GM18511 (cell line): Measurements from ENCODE around the gene HAPLN2.
"Not testable (repeated sequence)": the region's sequence is repeated elsewhere in the genome, so short reads cannot be mapped to it uniquely, and the experiment has no call there.

Source experiments
- ATAC-seq: cut with Tn5 transposase; IDR thresholded peaks from one replicate; pipeline ENCODE4 v1.9.1; 2021; ENCODE audit warnings: mild to moderate bottlenecking, moderate library complexity; ENCODE audit not compliant: unreplicated experiment

HAPLN2 gene

DNA sequence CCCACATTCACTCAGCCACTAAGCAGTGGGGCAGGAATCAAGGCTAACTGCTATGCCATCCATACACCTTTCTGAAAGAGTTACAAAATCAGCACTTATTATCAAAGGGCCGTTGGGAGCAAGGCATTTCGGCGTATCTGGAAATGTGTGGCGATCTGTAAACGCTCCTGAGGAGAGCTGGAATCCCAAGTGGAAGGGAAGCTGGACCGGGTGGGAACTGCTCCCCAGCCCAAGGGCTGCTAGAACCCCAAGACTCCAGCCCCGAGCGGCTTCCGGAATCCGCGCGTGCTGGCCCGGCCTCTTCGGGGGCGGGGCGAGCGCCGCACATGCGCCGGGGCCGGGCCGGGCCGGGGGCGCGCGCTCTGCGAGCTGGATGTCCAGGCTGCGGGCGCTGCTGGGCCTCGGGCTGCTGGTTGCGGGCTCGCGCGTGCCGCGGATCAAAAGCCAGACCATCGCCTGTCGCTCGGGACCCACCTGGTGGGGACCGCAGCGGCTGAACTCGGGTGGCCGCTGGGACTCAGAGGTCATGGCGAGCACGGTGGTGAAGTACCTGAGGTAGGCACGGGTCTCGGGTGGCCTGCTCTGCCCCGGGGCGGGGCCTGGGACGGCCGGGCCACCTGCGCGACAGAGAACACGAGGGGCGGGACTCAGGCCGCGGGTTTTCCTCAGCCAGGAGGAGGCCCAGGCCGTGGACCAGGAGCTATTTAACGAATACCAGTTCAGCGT is 27.6 kb upstream of the HAPLN2 start, which contains the start of gene NAXE:
Gene NAXE (plus strand): TSS at position 345 of the 726 bp plus-strand sequence. CDS start 29 bp downstream, at position 374.
- ATAC-seq = peak; percentile 94

DNA sequence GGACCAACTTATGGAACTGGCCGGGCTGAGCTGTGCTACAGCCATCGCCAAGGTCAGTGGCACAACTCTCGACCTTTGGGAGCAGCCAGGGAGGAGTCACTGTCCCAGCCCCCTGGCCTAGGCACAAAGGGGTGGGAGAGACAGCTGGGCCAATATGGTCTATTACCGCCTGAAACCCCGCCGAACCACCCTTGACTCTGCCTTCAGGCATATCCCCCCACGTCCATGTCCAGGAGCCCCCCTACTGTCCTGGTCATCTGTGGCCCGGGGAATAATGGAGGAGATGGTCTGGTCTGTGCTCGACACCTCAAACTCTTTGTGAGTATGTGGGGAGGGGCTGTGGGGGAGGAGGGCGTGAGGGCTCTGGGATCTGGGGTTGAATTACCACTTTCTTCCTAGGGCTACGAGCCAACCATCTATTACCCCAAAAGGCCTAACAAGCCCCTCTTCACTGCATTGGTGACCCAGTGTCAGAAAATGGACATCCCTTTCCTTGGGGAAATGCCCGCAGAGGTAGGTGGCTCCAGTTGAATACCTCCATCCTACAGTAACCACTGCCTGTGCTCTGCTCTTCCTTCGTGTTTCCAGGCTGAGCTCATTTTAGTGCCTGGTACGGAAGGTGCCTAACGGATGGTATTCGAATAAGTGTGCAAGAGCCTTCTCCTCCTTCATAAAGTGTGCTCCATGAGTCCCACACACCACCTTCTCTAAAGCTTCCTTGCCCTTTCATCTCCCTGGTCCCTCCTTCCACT is 26.9 kb upstream of the HAPLN2 start:
- no peak for ATAC-seq

DNA sequence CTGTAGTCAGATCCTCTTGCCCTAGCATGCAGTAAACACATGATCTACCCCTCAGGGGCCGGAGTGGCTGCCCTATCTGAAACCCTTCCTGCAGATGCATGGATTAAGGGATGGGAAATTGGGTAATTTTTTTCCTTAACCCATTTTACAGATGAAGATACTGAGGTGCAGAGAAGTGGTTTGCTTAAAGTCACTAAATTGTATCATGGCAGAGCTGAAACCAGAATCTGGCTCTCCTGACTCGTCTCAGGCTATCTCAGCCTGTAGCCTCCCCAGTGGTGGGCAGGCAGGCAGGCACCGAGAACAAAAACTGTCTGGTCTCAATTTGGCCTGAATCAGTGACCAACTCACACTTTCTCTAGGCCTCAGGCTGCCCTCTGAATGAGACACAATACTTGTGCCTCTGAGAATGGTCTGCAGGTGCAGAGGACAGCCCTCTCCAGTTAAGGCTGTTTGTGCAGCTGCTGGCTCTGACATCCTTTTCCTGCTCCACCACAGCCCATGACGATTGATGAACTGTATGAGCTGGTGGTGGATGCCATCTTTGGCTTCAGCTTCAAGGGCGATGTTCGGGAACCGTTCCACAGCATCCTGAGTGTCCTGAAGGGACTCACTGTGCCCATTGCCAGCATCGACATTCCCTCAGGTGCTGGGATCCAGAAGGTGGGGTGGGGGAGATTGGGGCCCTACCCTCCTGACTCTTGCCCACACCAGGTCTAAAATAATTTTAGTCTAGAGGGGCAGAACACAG is 26.1 kb upstream of the HAPLN2 start:
- no peak for ATAC-seq

DNA sequence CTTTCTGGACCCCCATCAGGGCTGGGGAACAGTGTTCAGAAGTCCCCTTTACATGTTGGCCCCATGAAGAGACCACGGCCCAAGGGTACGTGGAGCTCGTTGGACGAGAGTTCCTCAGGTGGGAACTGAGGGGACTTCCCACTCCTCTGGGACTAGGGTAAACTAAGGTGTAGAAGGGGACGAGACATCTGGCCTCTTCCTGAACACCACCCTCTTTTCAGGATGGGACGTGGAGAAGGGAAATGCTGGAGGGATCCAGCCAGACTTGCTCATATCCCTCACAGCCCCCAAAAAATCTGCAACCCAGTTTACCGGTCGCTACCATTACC is 25.6 kb upstream of the HAPLN2 start:
- ATAC-seq = no peak

DNA sequence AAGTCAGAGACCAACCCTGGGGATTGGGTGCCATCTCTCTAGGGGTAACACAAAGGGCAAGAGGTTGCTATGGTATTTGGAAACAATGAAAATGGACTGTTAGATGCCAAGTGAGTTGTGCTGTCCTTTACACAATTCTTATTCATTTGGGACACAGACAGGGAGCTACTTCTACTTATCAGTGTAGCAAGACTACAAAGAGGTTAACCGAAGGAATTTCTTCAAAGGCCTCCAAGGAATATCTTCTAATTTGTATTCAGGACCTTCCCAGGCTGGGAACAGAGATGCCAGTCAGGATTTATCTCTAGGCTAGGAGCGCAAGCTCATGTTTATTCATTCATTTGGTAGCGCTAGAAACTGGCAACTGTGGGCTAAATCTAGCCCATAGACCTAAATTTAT is 25.0 kb upstream of the HAPLN2 start:
- ATAC-seq = no peak

DNA sequence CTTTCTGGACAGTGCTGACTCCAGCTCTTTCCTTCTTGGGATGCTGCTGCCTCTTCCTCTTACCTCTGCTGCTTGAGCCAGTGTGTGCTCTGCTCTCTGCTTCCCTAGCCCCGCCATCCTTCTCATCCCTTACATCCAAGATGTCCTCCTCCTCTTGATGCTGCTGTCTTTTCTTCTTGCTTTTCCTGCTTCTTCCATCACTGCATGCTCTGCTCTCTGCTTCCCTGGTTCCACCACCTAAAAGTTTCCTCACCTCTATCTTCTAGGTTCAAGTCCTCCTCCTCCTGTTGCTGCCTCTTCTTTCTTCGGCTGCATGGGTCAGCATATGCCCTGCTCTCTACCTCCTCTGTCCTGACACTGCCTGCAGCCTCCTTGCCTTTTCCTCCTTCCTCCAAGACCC is 24.2 kb upstream of the HAPLN2 start:
- ATAC-seq = no peak

DNA sequence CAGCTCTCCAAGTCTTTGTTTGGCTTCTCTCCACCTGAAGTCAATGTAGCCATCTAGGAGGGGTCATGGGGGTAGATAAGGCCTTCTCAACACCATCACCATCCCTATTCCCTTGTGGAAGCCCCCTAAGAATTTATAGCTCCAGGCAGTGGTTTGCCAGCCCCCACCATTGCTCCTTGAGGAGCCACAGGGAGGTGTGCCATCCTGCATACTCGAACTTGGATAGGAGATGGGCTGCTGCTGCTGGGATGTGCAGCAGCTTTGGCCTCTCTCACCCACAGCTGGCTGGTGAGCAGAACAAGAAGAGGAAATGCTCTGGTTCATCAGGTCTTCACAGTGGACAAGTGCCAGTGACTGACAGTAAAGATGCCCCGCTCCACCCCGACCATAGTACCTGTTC is 22.8 kb upstream of the HAPLN2 start:
- ATAC-seq = no peak

DNA sequence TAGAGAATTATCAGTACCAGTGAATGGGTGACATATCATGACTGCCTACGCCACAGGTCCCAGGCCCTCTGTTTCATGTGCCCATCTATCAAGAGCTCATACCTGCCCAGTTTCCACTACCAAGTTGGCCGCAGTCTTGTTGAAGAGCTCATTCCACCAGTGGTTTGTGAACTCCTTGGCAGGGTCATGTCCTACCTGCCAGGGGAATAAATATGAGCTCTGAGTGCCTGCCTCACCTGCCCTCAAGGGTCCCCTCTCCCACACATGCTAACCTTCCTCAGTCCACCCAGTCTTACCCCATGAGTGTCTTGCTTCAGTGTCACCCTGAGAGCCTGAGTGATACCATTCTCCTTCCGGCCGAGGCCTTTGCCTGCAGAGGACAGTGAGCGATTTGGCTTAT is 21.1 kb upstream of the HAPLN2 start:
- ATAC-seq = no peak

DNA sequence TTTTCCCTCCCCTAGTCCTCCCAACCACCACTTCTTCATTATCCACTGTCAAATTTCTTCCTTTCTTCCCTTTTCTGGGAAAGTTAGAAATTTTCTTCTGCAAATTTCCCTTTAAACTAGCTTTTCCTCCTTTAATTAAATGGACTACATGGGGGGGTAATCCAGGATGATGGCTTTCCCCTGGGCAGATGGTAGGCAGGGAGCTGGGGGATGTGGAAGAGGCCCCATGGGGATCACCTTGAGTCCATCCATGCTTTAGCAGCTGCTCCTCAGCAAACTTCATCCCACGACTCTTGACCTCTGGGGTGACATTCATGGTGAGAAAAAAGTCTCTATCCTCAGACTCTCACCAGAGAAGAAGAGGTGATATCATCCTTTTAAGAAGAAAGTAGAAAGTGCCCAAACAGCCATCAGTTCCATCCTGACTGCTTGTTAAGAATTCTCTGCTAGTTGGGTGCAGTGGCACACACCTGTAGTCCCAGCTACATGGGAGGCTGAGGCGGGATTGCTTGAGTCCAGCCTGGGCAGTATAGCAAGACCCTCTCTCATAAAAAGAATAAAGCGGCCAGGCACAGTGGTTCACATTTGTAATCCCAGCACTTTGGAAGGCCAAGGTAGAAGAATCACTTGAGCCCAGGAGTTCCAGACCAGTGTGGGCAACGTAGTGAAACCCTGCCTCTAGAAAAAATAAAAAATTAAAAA is 20.3 kb upstream of the HAPLN2 start:
- no peak for ATAC-seq

DNA sequence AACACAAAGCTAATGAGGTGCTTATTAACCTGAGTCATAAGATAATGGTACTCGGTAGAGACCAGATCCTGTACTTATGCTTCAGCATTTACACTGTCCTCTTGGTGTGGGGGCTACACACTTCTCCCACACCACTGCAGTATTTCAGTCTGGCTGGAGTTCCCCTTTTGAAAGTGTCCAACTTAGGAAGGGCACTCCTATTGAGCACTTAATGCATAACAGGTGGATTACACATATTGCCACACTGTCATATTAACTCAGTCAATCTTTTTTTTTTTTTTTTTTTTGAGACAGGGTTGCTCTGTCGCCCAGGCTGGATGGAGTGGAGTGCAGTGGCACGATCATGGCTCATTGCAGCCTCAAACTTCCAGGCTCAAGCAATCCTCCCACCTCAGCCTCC is 19.4 kb upstream of the HAPLN2 start:
- peak; percentile 47 for ATAC-seq

DNA sequence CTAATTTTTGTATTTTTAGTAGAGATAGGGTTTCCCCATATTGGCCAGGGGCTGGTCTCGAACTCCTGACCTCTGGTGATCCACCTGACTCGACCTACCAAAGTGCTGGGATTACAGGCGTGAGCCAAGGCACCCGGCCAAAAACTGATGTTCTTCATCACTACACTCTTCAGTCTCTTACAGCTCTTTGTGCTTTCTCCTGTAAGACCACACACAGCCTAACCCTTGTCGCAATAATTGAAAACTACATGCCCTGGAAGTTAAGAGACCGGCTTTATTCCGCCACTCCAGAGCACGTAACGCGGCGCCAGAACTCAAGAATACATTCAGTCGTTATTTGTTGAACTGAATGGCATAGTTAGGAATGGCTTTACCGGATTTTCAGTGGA is 18.5 kb upstream of the HAPLN2 start:
- ATAC-seq = no peak

DNA sequence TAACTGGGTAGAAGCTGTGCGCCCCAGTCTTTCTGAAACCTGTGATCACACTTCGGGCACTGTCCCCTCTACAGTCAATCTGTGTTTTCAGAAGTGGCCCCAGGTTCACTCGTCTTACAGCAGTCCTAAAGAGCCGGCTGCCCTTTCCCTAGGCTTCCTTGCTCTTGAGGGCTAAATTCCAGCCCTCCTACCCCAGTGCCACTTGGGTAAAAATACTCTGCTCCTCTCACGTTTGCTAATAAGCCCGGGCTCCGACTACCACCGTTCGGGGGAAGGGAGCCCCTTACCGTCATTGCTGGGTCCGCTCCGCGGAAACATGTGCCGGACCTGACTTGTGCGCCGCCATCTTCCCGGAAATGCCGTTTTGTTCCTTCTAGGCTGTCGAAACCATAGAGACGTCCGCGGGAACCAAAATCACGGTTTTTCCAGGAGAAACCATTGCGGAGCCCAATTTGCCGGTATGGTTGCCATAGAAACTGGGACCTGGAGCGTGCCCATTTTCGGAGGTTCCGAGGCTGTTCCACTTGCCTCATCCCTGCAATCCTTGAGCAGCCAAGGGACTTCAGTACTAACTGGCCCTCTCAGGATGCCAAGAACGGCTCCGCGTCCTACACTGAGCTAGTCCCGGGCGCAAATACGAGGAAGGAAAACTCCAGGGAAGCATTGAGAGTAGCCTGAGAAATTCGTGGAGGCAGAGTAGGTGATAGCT is 17.9 kb upstream of the HAPLN2 start, which contains the start of gene GPATCH4:
Gene GPATCH4 (minus strand): TSS at position 358 of the 709 bp plus-strand sequence.
- peak; percentile 76 for ATAC-seq

DNA sequence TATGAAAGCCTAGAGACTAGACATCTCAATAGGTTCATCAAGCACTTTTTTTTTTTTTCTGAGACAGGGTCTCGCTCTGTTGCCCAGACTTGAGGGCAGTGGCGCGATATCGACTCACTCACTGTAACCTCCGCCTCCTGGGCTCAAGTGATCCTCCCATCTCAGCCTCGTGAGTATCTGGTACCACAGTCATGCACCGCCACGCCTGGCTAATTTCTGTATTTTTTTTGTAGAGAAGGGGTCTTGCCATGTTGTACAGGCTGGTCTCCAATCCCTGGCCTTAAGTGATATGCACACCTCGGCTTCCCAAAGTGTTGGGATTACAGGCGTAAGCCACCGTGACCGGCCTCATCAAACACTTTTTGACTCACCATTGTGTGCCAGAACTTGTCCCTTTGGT is 17.3 kb upstream of the HAPLN2 start:
- peak; percentile 27 for ATAC-seq

DNA sequence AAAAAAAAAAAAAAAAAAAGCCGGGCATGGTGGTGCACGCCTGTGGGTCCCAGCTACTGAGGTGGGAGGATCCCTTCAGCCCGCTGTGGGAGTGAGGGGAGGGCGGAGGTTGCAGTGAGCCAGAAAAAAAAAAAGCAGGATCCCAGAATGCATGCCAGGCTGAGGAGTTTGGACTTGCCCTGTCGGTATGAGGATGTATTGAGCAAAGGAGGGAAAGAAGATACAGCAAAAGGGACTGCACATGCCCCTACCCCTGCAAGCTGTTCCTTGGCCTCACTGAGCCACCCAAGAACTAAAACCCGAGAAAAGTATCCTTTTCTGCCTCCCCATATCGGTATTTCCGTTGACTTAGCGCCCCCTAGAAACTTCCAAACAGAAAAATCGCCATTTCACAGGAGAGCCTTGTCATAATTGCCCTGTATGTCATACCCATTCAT is 16.6 kb upstream of the HAPLN2 start:
- ATAC-seq = no peak

DNA sequence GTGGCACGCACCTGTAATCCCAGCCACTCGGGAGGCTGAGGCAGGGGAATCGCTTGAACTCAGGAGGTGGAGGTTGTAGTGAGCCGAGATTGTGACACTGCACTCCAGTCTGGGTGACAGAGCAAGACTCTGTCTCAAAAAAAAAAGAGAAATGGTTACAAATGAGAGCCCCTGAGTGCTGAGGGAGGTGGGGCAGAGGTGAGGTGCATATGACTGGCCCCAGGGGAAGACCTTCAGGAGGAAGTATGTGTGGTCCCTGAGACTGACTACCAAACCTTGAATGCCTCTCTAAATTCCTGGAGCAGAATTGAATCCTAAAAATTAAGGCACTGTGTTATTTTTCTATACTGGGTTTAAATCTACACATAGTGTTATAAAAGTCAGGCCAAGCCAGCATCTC is 11.9 kb upstream of the HAPLN2 start:
- not testable (repeated sequence) for ATAC-seq

DNA sequence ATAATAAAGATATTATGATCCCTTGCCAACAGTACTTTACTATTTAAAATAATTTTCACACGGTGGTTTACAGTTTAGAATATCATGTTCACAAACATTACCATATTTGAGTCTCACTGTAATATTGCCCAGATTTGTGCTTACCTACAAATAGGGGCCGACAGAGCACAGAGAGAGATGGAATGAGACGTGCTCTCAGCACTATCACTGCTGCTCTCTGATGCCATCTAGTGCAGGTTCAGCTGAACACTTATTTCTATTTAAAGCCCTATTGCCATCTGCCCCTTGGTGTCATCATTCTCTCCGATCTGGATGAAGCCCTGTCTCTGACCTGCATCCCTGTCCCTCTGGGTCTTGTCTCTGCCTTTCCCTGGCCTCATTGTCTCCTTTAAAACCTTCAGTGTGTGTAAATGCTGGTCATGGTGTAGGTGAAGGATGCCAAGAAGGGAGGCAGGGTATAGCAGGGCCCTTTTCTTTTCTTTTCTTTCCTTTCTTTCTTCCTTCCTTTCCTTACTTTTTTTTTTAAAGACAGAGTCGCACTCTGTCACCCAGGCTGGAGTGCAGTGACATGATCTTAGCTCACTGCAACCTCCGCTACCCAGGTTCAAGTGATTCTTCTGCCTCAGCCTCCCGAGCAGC is 11.1 kb upstream of the HAPLN2 start:
- no peak for ATAC-seq

DNA sequence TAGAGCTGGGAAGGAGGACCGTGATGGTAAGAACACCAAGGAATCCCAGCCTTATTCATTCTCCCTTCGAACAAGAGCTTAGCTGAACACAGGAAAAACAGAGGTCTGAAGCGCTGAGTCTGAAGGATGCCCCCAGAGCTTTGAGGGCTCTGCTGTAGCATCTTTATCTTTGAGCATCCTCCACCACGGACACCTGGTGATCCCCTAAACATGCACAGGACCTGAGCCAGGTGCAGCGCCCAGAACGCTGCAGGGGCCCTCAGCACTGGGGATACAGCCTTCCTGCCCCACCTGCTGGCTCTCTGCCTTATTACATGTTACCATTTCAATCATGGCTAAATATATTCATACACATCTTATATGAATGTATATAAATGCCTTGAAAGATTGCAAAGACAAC is 10.2 kb upstream of the HAPLN2 start:
- no peak for ATAC-seq

DNA sequence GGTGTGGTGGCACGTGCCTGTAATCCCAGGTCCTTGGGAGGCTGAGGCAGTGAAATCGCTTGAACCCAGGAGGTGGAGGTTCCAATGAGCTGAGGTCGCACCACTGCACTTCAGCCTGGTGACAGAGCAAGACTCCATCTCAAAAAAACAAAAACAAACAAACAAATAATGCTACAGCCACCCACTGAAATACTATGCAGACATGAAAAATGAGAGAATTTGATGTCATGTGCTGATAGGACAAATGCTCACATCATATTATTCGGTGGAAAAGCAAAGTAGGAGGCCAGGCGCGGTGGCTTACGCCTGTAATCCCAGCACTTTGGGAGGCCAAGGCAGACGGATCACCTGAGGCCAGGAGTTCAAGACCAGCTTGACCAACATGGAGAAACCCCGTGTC is 9.1 kb upstream of the HAPLN2 start:
- ATAC-seq = not testable (repeated sequence)

DNA sequence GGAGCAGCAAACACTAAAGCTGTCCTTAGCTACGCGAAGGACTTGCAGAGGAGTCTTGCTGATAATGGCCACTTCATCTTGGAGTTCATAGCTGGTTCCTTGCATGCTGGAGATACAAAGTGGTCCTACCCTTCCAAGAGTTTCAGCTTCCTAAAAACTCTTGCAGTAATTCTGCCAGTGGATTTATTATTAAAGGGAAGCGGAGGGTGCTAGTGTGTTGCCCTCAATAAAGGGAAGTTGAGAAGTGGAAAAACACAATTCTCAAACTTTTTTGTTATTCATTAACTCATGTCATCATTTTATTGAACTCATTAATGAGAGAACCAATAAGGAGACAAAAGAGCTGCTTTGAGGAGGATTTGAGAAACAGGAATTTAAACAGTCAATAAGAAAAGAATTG is 6.5 kb upstream of the HAPLN2 start:
- no peak for ATAC-seq

DNA sequence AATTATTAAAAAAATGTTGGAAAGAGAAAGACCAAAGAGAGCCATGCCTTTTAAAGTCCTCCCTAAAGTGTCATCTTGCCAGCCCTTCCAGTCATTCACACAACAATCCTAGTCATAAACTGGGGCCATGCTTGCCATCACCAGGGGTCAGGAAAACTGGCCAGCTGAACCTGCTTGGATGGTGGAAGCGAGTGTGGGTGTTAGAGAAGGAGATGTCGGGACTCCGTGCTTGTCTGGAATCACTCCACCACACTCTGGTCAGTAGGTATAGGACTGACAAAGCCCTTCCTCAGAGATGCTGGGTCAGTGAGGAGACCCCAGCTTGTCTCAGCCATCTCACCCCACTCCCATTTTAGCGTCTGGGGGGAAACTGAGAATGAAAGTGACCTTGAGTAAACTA is 3.3 kb upstream of the HAPLN2 start:
- ATAC-seq = no peak
